Stomach (tissue), 4 donors: ENCODE data around the gene DCD.

Experiments
- POLR2AphosphoS5 ChIP-seq, 3 donors: sonication (generic); formaldehyde crosslinking; IDR thresholded peaks; one replicate each; pipeline ENCODE4 v1.6.1; 2016; ENCODE audit warnings: antibody characterized with exemption in 3 of 3
- TF ChIP-seq, protein P1 (sequence below), 7 experiments: fragments of 450-650 bp in 4 of 7; fragments of 200-600 bp in 3 of 7; sonication (generic) in 3 of 7; IDR thresholded peaks; one replicate each; pipeline ENCODE4 v1.5.1; 2016 to 2019; ENCODE audit warnings: antibody characterized with exemption in 7 of 7, control low read depth in 2 of 7, mild to moderate bottlenecking in 1 of 7

DNA sequence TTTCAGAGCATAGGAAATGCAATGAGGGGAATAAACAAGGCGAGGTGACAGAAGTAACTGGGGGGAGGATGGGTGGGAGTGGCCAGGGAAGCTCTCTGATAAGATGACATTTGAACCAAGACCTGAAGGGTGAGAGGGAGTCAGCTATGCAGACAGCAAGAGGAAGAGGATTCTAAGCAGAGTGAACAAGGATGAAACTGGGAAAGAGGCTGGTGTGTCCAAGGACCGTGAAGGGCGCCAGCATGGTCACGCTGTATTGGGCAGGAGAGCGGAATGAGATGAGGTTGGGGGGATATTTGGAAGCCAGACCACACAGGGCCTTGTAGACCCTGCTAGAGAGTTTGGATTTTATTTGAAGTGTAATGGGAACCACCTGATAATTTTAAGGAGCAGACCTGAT, 49.2 kb downstream of the DCD start:
- TF ChIP-seq, protein P1, sequence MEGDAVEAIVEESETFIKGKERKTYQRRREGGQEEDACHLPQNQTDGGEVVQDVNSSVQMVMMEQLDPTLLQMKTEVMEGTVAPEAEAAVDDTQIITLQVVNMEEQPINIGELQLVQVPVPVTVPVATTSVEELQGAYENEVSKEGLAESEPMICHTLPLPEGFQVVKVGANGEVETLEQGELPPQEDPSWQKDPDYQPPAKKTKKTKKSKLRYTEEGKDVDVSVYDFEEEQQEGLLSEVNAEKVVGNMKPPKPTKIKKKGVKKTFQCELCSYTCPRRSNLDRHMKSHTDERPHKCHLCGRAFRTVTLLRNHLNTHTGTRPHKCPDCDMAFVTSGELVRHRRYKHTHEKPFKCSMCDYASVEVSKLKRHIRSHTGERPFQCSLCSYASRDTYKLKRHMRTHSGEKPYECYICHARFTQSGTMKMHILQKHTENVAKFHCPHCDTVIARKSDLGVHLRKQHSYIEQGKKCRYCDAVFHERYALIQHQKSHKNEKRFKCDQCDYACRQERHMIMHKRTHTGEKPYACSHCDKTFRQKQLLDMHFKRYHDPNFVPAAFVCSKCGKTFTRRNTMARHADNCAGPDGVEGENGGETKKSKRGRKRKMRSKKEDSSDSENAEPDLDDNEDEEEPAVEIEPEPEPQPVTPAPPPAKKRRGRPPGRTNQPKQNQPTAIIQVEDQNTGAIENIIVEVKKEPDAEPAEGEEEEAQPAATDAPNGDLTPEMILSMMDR (IDR thresholded peaks at IDR 0.05) = no peak
- no peak for TF ChIP-seq POLR2AphosphoS5 (IDR thresholded peaks at IDR 0.05)
